ENCODE measurements around the gene RERGL.

RERGL gene

GRCh38 chr12:18123707-18124106 is 33.7 kb upstream of the RERGL start:
- H2AFZ ChIP-seq, result no peak overlapping the region
- H3K79me2 ChIP-seq, result no peaks in the 10 kb centered on the region
- TF ChIP-seq CTCF (IDR thresholded peaks at IDR 0.05), result no peak
- H3K27ac ChIP-seq, result no peak overlapping the region
- no peak overlapping the region for H3K4me3 ChIP-seq (ENCODE audit: low read depth, low read length)
- no peaks in the 10 kb centered on the region for H3K27me3 ChIP-seq (ENCODE audit: control insufficient read depth, insufficient read depth, low read length)
- H3K9ac ChIP-seq, result no peak overlapping the region
- no peak overlapping the region for H3K4me2 ChIP-seq (ENCODE audit: low read length)
- H3K36me3 ChIP-seq (ENCODE audit: control insufficient read depth, insufficient read depth, low read length), result no peaks in the 10 kb centered on the region
- H3K9me3 ChIP-seq (ENCODE audit: control insufficient read depth, low read length), result no peaks in the 10 kb centered on the region
- H3K4me1 ChIP-seq, result no peaks in the 10 kb centered on the region

DNA sequence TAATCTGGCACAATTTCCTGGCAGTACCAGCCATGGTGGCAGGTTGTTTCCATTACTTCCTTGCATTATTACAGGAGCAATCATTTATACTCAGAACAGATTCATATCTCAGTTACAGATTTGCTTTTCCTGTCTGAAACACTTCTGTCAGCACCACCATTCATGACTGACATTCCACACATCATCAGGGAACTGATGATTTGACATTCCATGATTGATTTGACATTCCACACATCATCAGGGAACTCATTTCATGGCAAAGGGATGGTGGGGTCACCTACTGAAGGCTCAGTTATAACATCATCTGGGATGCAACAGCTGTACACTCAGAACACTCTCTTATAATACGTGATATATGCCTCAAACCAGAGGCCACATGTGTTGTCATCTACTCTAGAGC is 30.9 kb upstream of the RERGL start:
- H3K36me3 ChIP-seq (ENCODE audit: control insufficient read depth, insufficient read depth, low read length), result no peaks in the 10 kb centered on the region
- H2AFZ ChIP-seq, result no peak overlapping the region
- H3K27ac ChIP-seq, result no peak overlapping the region
- no peaks in the 10 kb centered on the region for H3K79me2 ChIP-seq
- H3K27me3 ChIP-seq (ENCODE audit: control insufficient read depth, insufficient read depth, low read length), result no peaks in the 10 kb centered on the region
- no peaks in the 10 kb centered on the region for H3K4me1 ChIP-seq
- H3K4me2 ChIP-seq (ENCODE audit: low read length), result no peak overlapping the region
- H3K9ac ChIP-seq, result no peak overlapping the region
- no peaks in the 10 kb centered on the region for H3K9me3 ChIP-seq (ENCODE audit: control insufficient read depth, low read length)
- TF ChIP-seq CTCF (IDR thresholded peaks at IDR 0.05), result no peak
- H3K4me3 ChIP-seq (ENCODE audit: low read depth, low read length), result no peak overlapping the region

GRCh38 chr12:18108611-18109010 is 18.6 kb upstream of the RERGL start:
- Histone ChIP-seq H3K27ac (no peak overlapping the region), H3K79me2 (no peaks in the 10 kb centered on the region), H2AFZ (no peak overlapping the region), H3K27me3 (ENCODE audit: control insufficient read depth, insufficient read depth, low read length) (no peaks in the 10 kb centered on the region), H3K9ac (no peak overlapping the region), H3K4me3 (ENCODE audit: low read depth, low read length) (no peak overlapping the region), H3K4me1 (no peaks in the 10 kb centered on the region), H3K9me3 (ENCODE audit: control insufficient read depth, low read length) (no peaks in the 10 kb centered on the region), H3K4me2 (ENCODE audit: low read length) (no peak overlapping the region), H3K36me3 (ENCODE audit: control insufficient read depth, insufficient read depth, low read length) (no peaks in the 10 kb centered on the region)
- no peak for TF ChIP-seq CTCF (IDR thresholded peaks at IDR 0.05)

- Histone ChIP-seq H3K4me1 (no peaks in the 10 kb centered on the region), H3K27me3 (ENCODE audit: control insufficient read depth, insufficient read depth, low read length) (no peaks in the 10 kb centered on the region), H2AFZ (no peak overlapping the region), H3K4me2 (ENCODE audit: low read length) (no peak overlapping the region), H3K36me3 (ENCODE audit: control insufficient read depth, insufficient read depth, low read length) (no peaks in the 10 kb centered on the region), H3K9me3 (ENCODE audit: control insufficient read depth, low read length) (no peaks in the 10 kb centered on the region), H3K27ac (no peak overlapping the region), H3K4me3 (ENCODE audit: low read depth, low read length) (no peak overlapping the region), H3K9ac (no peak overlapping the region), H3K79me2 (no peaks in the 10 kb centered on the region)
- no peak for TF ChIP-seq CTCF (IDR thresholded peaks at IDR 0.05)
Observed at GRCh38 chr12:18103624-18104023, 13.6 kb upstream of the RERGL start.

DNA sequence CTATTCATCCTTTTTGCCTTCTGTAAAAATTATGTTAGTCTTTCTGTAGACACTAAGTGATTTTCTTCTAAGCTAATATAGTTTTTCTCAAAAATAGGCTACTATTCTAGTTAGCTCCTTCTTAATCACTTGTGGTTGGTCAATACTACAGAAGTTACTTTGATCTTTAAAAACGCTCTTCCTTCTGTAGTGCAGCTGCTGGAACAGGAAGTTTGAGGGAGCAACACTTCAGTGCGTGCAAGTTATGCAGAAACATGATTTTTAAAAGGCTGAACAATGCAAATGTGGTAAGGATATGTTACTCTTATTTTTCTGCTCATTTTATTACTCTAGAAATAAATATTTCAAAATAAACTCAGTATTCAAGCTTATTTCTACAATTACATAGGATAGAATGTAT is 11.1 kb upstream of the RERGL start:
- Histone ChIP-seq H3K4me3 (ENCODE audit: low read depth, low read length) (no peak overlapping the region), H3K27ac (no peak overlapping the region), H3K9me3 (ENCODE audit: control insufficient read depth, low read length) (no peaks in the 10 kb centered on the region), H3K79me2 (no peaks in the 10 kb centered on the region), H3K4me1 (no peaks in the 10 kb centered on the region), H3K9ac (no peak overlapping the region), H2AFZ (no peak overlapping the region), H3K27me3 (ENCODE audit: control insufficient read depth, insufficient read depth, low read length) (no peaks in the 10 kb centered on the region), H3K4me2 (ENCODE audit: low read length) (no peak overlapping the region), H3K36me3 (ENCODE audit: control insufficient read depth, insufficient read depth, low read length) (no peaks in the 10 kb centered on the region)
- TF ChIP-seq CTCF (IDR thresholded peaks at IDR 0.05), result no peak
